Caki2 (cell line): Measurements from ENCODE around the gene SNAP91. TPM values are rescaled to one million over a fixed set of nuclear protein-coding genes. Genes with fewer than 3 reads are reported as not detected.
A peak's percentile ranks its signal among the peaks of the same experiment; 100 is the strongest.
"Not testable (repeated sequence)": the region's sequence is repeated elsewhere in the genome, so short reads cannot be mapped to it uniquely, and the experiment has no call there.

Experiments used
- DNase-seq: peaks from one replicate; pipeline ENCODE4 v3.0.0-alpha.2; 2015; ENCODE audit warnings: low read depth
- in situ Hi-C: cut with HindIII; loops from 2 replicates; pipeline ENCODE4 v1.10.0; 2016; ENCODE audit warnings: low sequenced_read_pairs, low pct_unique_long_range_greater_than_20kb, mixed read lengths
- total RNA-seq: library from RNA; depleted of rRNA; stranded (reverse); fragments of >200 nt; shearing (Covaris generic); gene quantifications from 2 replicates; pipeline ENCODE4 v1.2.3, GENCODE V29; 2014; ENCODE audit warnings: low replicate concordance

SNAP91 gene
- total RNA-seq, 1 experiment from 2014 or later, result not detected

GRCh38 chr6:83578057-83578456, 130.8 kb downstream of the SNAP91 start:
- DNase-seq, result no peak
- in situ Hi-C loops, result no loop called here

GRCh38 chr6:83574783-83575182, 134.1 kb downstream of the SNAP91 start:
- in situ Hi-C loops, result no loop called here
- DNase-seq, result peak; percentile 6

GRCh38 chr6:83571663-83572185, 137.2 kb downstream of the SNAP91 start:
- DNase-seq, in situ Hi-C loops: not testable (repeated sequence)

- in situ Hi-C loops, result no loop called here
- no peak for DNase-seq
Measured at GRCh38 chr6:83558975-83559374, 149.9 kb downstream of the SNAP91 start.

- in situ Hi-C loops, result no loop called here
- DNase-seq, result no peak
Measured at GRCh38 chr6:83556871-83557270, 152.0 kb downstream of the SNAP91 start.

GRCh38 chr6:83551748-83552147, 157.2 kb downstream of the SNAP91 start:
- in situ Hi-C loops, DNase-seq: not testable (repeated sequence)

- not testable (repeated sequence) for DNase-seq
Measured at GRCh38 chr6:83550482-83550881, 158.4 kb downstream of the SNAP91 start.

GRCh38 chr6:83546636-83547035, 162.3 kb downstream of the SNAP91 start:
- no peak for DNase-seq
- in situ Hi-C loops, result no loop called here

More at GRCh38 chr6:83550482-83550881, 158.4 kb downstream of the SNAP91 start:
- in situ Hi-C loops, result not testable (repeated sequence)

- in situ Hi-C loops, result no loop called here
- DNase-seq, result no peak
Measured at GRCh38 chr6:83539678-83540077, 169.2 kb downstream of the SNAP91 start.

- in situ Hi-C loops, result no loop called here
- no peak for DNase-seq
Measured at GRCh38 chr6:83536647-83537589, 172.0 kb downstream of the SNAP91 start.

- in situ Hi-C loops, result no loop called here
- DNase-seq, result no peak
Measured at GRCh38 chr6:83536034-83536646, 172.8 kb downstream of the SNAP91 start.

- no peak for DNase-seq
- in situ Hi-C loops, result no loop called here
Measured at GRCh38 chr6:83518816-83519480, 190.0 kb downstream of the SNAP91 start.

- in situ Hi-C loops, result no loop called here
- no peak for DNase-seq
Measured at GRCh38 chr6:83517500-83517899, 191.4 kb downstream of the SNAP91 start.

GRCh38 chr6:83514866-83515466, 193.9 kb downstream of the SNAP91 start:
- peak; percentile 27 for DNase-seq
- in situ Hi-C loops, result no loop called here

GRCh38 chr6:83514466-83514865, 194.4 kb downstream of the SNAP91 start:
- in situ Hi-C loops, result no loop called here
- no peak for DNase-seq

GRCh38 chr6:83511901-83512681, 196.8 kb downstream of the SNAP91 start, which contains the start of gene PRSS35:
Gene PRSS35 (plus strand): TSS chr6:83512534. CDS start chr6:83523442, 10,908 bp downstream.
- in situ Hi-C loops, result no loop called here
- peak; percentile 14 for DNase-seq

GRCh38 chr6:83511266-83511665, 197.6 kb downstream of the SNAP91 start:
- in situ Hi-C loops, result no loop called here
- DNase-seq, result no peak
